ENCODE data around the gene CCDC92B.
"Not testable (repeated sequence)": the region's sequence is repeated elsewhere in the genome, so short reads cannot be mapped to it uniquely, and the experiment has no call there.

The CCDC92B gene

GRCh38 chr17:2704890-2705248 is 44.6 kb downstream of the CCDC92B start:
- in situ Hi-C loops (cut with MboI; ENCODE audit: low sequenced_read_pairs): no loop called here

- in situ Hi-C loops (cut with MboI; ENCODE audit: low sequenced_read_pairs): no loop called here
These were observed 45.2 kb downstream of the CCDC92B start for GRCh38 chr17:2704031-2704889.

- in situ Hi-C loops (cut with MboI; ENCODE audit: low sequenced_read_pairs): no loop called here
These were observed 45.8 kb downstream of the CCDC92B start for GRCh38 chr17:2703606-2704005.

- in situ Hi-C loops (cut with MboI; ENCODE audit: low sequenced_read_pairs): no loop called here
These were observed 46.3 kb downstream of the CCDC92B start for GRCh38 chr17:2703181-2703580.

GRCh38 chr17:2701996-2702741 is 47.3 kb downstream of the CCDC92B start:
- in situ Hi-C loops (cut with MboI; ENCODE audit: low sequenced_read_pairs): no loop called here

GRCh38 chr17:2701161-2701995 is 48.1 kb downstream of the CCDC92B start:
- in situ Hi-C loops (cut with MboI; ENCODE audit: low sequenced_read_pairs): no loop called here

GRCh38 chr17:2700491-2701141 is 48.8 kb downstream of the CCDC92B start:
- in situ Hi-C loops (cut with MboI; ENCODE audit: low sequenced_read_pairs): no loop called here

- in situ Hi-C loops (cut with MboI; ENCODE audit: low sequenced_read_pairs): no loop called here
These were observed 49.4 kb downstream of the CCDC92B start for GRCh38 chr17:2700030-2700490.

- in situ Hi-C loops (cut with MboI; ENCODE audit: low sequenced_read_pairs): not testable (repeated sequence)
These were observed 50.1 kb downstream of the CCDC92B start for GRCh38 chr17:2699216-2699805.

GRCh38 chr17:2697611-2698162 is 51.8 kb downstream of the CCDC92B start:
- in situ Hi-C loops (cut with MboI; ENCODE audit: low sequenced_read_pairs): no loop called here

GRCh38 chr17:2695961-2696760 is 53.3 kb downstream of the CCDC92B start:
- in situ Hi-C loops (cut with MboI; ENCODE audit: low sequenced_read_pairs): no loop called here

GRCh38 chr17:2695243-2695960 is 54.0 kb downstream of the CCDC92B start:
- in situ Hi-C loops (cut with MboI; ENCODE audit: low sequenced_read_pairs): no loop called here

GRCh38 chr17:2694381-2695242 is 54.8 kb downstream of the CCDC92B start:
- in situ Hi-C loops (cut with MboI; ENCODE audit: low sequenced_read_pairs): no loop called here

- in situ Hi-C loops (cut with MboI; ENCODE audit: low sequenced_read_pairs): no loop called here
These were observed 55.7 kb downstream of the CCDC92B start for GRCh38 chr17:2693561-2694380.

- in situ Hi-C loops (cut with MboI; ENCODE audit: low sequenced_read_pairs): no loop called here
These were observed 56.7 kb downstream of the CCDC92B start for GRCh38 chr17:2692781-2693135.

GRCh38 chr17:2691965-2692780 is 57.3 kb downstream of the CCDC92B start:
- in situ Hi-C loops (cut with MboI; ENCODE audit: low sequenced_read_pairs): no loop called here

Measured in hTERT RPE-1 (cell line).